Measurements from ENCODE around the gene BLID. TPM values are rescaled to one million over a fixed set of nuclear protein-coding genes. Genes with fewer than 3 reads are reported as not detected.

The BLID gene
- total and polyA plus RNA-seq, 2 of the 8 experiments (the other 6 are each of a cell fraction or from before 2014, with no cell fraction given), result not detected

DNA sequence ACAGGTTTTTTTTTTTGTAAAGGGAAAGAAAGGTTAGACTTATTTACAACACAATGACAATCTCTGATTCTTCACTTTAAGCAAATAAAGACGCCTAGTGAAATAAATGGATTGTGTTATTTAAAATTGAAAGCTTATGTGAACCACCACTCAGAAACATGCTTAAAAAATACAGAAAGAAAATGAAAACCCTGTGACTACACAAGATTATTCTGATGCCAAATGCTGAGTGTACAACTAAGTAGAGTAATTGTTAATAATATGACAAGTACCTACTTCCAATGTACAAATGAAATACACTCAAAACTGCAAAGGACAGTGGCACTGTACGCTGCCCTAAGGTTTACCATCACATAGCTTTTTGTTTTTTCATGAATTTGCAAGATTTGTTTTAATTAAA lies 1.0 kb downstream of the BLID start (continued):
- no peak for TF ChIP-seq CHD7 (IDR thresholded peaks at IDR 0.05; ENCODE audit: insufficient replicate concordance, low read length)
- TF ChIP-seq RBBP5 (IDR thresholded peaks at IDR 0.05; ENCODE audit: borderline replicate concordance, low read depth, low read length), result no peak
- TF ChIP-seq, protein P1, sequence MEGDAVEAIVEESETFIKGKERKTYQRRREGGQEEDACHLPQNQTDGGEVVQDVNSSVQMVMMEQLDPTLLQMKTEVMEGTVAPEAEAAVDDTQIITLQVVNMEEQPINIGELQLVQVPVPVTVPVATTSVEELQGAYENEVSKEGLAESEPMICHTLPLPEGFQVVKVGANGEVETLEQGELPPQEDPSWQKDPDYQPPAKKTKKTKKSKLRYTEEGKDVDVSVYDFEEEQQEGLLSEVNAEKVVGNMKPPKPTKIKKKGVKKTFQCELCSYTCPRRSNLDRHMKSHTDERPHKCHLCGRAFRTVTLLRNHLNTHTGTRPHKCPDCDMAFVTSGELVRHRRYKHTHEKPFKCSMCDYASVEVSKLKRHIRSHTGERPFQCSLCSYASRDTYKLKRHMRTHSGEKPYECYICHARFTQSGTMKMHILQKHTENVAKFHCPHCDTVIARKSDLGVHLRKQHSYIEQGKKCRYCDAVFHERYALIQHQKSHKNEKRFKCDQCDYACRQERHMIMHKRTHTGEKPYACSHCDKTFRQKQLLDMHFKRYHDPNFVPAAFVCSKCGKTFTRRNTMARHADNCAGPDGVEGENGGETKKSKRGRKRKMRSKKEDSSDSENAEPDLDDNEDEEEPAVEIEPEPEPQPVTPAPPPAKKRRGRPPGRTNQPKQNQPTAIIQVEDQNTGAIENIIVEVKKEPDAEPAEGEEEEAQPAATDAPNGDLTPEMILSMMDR (IDR thresholded peaks at IDR 0.05; ENCODE audit: control extremely low read depth in 1 of 3, insufficient read depth in 1 of 3, low read depth in 1 of 3, low read length in 3 of 3), result no peak
- no peak for TF ChIP-seq ATF3 (IDR thresholded peaks at IDR 0.05; ENCODE audit: insufficient read depth, low read depth, low read length)
- TF ChIP-seq CBX5 (IDR thresholded peaks at IDR 0.05; ENCODE audit: low read depth, low read length), result no peak
- no peak for TF ChIP-seq CREB1 (IDR thresholded peaks at IDR 0.05)
- TF ChIP-seq EZH2 (IDR thresholded peaks at IDR 0.05; ENCODE audit: low read depth, low read length, severe bottlenecking), result no peak
